Heart left ventricle (tissue), 16 donors: Measurements from ENCODE around the gene RTN1. TPM values are rescaled to one million over a fixed set of nuclear protein-coding genes. Genes with fewer than 3 reads are reported as not detected.

Experiments used
- ATAC-seq, 4 donors: fragments of 200-7000 bp; cut with Tn5 transposase; one replicate each; pipeline ENCODE4 v1.9.1; 2020 to 2022; ENCODE audit warnings: moderate library complexity in 4 of 4, mild to moderate bottlenecking in 3 of 4, moderate number of reproducible peaks in 1 of 4
- DNase-seq, 5 donors: peaks; one replicate each; pipeline ENCODE4 v3.0.0-alpha.2; 2020
- H3K27ac ChIP-seq, 12 donors: fragments of 200-600 bp; sonication (generic) in 4 of 12; one replicate each; pipeline versions ENCODE4 v1.5.0 to v1.8.0; 2016 to 2022; ENCODE audit warnings: mild to moderate bottlenecking in 2 of 12
- H3K27me3 ChIP-seq, 9 donors: fragments of 200-600 bp; sonication (generic) in 2 of 9; one replicate each; pipeline versions ENCODE4 v1.5.1 to v1.8.0; 2016 to 2022; ENCODE audit warnings: mild to moderate bottlenecking in 3 of 9
- H3K36me3 ChIP-seq, 9 donors: fragments of 200-600 bp; sonication (generic) in 2 of 9; one replicate each; pipeline versions ENCODE4 v1.5.0 to v1.8.0; 2018 to 2022; ENCODE audit warnings: mild to moderate bottlenecking in 2 of 9
- H3K4me1 ChIP-seq, 12 donors: fragments of 200-600 bp; sonication (generic) in 4 of 12; one replicate each; pipeline versions ENCODE4 v1.5.0 to v1.8.0; 2016 to 2022; ENCODE audit warnings: mild to moderate bottlenecking in 3 of 12
- H3K4me3 ChIP-seq, 12 donors: fragments of 200-600 bp; sonication (generic) in 4 of 12; one replicate each; pipeline versions ENCODE4 v1.5.0 to v1.8.0; 2017 to 2022; ENCODE audit warnings: mild to moderate bottlenecking in 9 of 12, moderate library complexity in 4 of 12
- H3K9me3 ChIP-seq, 12 donors: fragments of 200-600 bp; sonication (generic) in 4 of 12; one replicate each; pipeline versions ENCODE4 v1.5.0 to v1.8.0; 2016 to 2022; ENCODE audit warnings: mild to moderate bottlenecking in 1 of 12
- CTCF ChIP-seq, 12 donors: fragments of 200-600 bp; sonication (generic) in 4 of 12; IDR thresholded peaks; one replicate each; pipeline versions ENCODE4 v1.5.0 to v1.8.0; 2018 to 2022; ENCODE audit warnings: antibody characterized with exemption in 12 of 12, mild to moderate bottlenecking in 5 of 12
- POLR2A ChIP-seq, 2 donors: fragments of 450-650 bp; IDR thresholded peaks; one replicate each; pipeline ENCODE4 v1.6.1; 2017; ENCODE audit warnings: antibody characterized with exemption in 2 of 2, mild to moderate bottlenecking in 2 of 2, moderate library complexity in 2 of 2
- WGBS, 4 donors: extraction: QIAGEN DNeasy Blood & Tissue Kit in 2 of 4; methylation state at CpG; one replicate each; pipeline versions ENCODE4 v1.1.5 to v1.1.7; 2013 to 2018; 5-methylcytosine and 5-hydroxymethylcytosine counted together
- intact Hi-C, 10 donors: fragments of 100-400 bp; cut with DNase I; formaldehyde crosslinking; loops; one replicate each; pipeline versions ENCODE4 v1.11.1 to v1.14.2; 2022
- polyA plus RNA-seq, 2 donors: library from polyadenylated mRNA; stranded (reverse); fragments of 200-250 nt; gene quantifications; one replicate each; pipeline ENCODE4 v1.2.3, GENCODE V29; 2013
- total RNA-seq, 9 donors: library from RNA; depleted of rRNA in 2 of 9; stranded (reverse); fragments of >200 nt in 2 of 9; fragmentation: NEBNext Ultra II Directional in 3 of 9; extraction: Animal tissue kit (Norgen Biotek cat#: 25700) in 3 of 9; gene quantifications; one replicate each; pipeline versions ENCODE4 v1.1.0 to v1.2.4, GENCODE V29; 2016 to 2023
- donor health status: ischemic (EF 13 %, LVEDD 7.1; RV severe dilation, severe dysfunction).
- donor health status: healthy with polysubstance abuse.
- donor health status: DM: no; HTN: yes; CAD: no.
- donor health status: DM: no; HTN: no; CAD: no.
- donor health status: ischemic (EF 25% LVEDD 6.9; RV normal size, moderate dysfunction).
- donor health status: ischemic (EF 25% LVEDD 5.7; RV mildly dilated, moderate dysfunction).
- donor health status: healthy.
- donor health status: DM: yes; HTN: yes; CAD: no.
- donor health status: ischemic (EF 35%, LVEDD 5.7; RV mildly dilated, moderate dysfunction).
- donor health status: nonischemic (EF 11% LVEDD 7.7; RV severe dilation, severe dysfunction).
- donor health status: DM: yes; HTN: yes; CAD: no.
- donor health status: PGD.
- donor health status: ischemic (EF 29% LVEDD 5.4; RV normal size, mild dysfunction).
- donor health status: nonischemic (EF 23%, LVEDD 6.1; RV moderate dilation, normal function).

Gene RTN1
- total and polyA plus RNA-seq, 11 donors: 0.15 to 8.4 (median 0.90) TPM

DNA sequence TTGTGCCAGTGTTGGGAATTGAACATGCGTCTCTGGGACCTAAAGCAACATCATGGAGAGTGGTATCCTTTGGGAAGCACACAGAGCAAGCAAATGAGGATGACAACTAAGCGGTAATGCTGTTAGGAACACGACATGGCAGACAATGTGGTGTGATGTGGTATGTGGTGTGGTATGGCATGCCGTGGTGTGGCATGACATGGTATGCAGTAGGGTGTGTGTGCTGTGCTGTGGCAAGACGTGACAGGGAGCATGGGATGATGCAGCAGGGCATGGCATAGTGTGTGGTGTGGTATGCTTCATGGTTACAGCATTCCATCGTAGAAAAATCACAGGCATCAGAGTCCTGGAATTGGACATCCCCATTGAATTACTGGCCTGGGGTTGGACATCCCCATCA is 108.7 kb downstream of the RTN1 start:
- intact Hi-C loops: no loop called here
- Histone ChIP-seq H3K4me3 (no peak overlapping the region), H3K27me3 (peaks cover 0 to 2% (median 0%) of the 10 kb centered on the region in 9 donors), H3K9me3 (no peaks in the 10 kb centered on the region), H3K27ac (no peak overlapping the region), H3K36me3 (no peaks in the 10 kb centered on the region), H3K4me1 (no peaks in the 10 kb centered on the region)
- no peak for DNase-seq
- TF ChIP-seq POLR2A (IDR thresholded peaks at IDR 0.05) (no peak), CTCF (IDR thresholded peaks at IDR 0.05) (no peak)
- WGBS, 4 donors: 78 to 92% (median 88%) methylated on average over 6 of the region's 6 CpGs
- no peak for ATAC-seq

DNA sequence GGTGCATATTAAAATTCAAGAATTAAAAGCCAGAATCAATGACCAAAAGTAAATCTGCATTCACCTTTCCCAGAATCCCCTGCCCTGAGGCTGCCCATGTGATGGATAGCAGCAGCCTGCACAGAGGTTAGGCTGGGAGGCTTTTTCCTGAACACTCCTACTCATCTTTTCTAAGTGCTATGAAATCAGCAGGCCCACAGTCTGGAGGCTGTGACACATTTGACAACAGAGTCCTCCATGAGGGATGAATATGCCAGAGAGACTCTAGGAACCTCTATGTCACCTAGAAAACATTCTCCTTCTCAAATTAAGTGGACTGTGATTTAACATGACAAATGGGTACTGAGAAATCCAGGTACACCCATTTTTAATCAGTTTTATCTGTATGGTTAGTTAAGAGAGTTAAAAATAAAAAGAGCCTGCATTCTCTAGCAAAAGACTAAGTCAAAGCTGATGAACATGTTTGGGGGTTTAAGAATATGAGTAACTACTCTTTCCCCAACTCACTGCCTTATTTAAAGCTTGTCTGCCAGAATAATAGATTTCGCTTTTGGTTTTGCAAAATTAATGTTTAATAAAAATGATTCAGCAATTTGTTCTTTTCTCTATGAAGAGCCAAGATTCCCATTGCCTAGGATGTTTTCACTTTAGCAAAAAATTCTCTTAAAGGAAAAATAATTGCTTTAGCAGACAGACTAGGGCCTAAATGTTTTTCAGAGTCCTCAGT is 115.0 kb downstream of the RTN1 start:
- Histone ChIP-seq H3K27me3 (peaks cover 0 to 2% (median 0%) of the 10 kb centered on the region in 9 donors), H3K9me3 (no peaks in the 10 kb centered on the region), H3K4me3 (no peak overlapping the region), H3K36me3 (no peaks in the 10 kb centered on the region), H3K4me1 (no peaks in the 10 kb centered on the region), H3K27ac (no peak overlapping the region)
- no peak for DNase-seq
- intact Hi-C loops: no loop called here
- ATAC-seq: no peak
- TF ChIP-seq CTCF (IDR thresholded peaks at IDR 0.05): no peak
- TF ChIP-seq POLR2A (IDR thresholded peaks at IDR 0.05): no peak
- whole genome bisulfite sequencing, 4 donors: 72 to 87% (median 79%) methylated on average over 1 of the region's 1 CpG

DNA sequence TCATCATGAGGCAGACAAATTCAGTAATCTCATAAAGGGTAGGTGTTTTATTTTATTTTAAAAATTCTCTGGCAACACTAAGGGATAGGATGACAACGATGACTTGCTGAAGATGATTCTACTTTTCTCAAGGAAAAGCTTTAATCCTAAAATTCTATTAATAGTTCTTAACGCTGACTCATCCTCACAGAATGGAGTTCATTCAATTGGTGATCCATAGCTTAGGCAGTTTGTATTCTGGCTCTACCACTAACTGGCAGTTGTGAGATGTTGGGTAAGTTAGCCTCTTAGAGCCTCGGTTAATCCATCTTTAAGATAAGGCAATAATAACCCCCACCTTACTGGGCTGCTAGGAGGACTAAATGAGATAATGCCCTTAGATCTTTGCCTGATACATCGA is 116.3 kb downstream of the RTN1 start:
- 69 to 75% (median 72%) methylated on average over 4 of the region's 4 CpGs for WGBS, 4 donors
- ATAC-seq: no peak
- intact Hi-C loops: no loop called here

DNA sequence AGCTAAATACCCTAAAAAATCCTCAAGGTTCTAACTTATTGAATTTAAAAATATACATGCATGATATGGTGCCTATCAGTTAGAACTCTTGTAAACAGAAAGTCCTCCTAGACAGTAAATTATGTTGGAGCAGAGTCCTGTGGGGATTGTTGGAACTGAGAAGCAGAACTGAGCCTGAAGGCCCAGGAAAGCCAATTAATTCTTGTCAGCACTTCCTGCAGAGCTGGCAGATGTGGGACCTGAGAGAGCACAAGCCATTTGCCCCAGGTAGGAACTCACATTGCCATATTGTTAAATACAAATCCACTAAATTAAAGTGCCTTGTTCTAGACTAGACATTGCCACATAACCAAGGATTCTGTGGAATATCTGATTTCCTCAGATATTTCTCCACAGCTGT is 117.1 kb downstream of the RTN1 start:
- ATAC-seq: no peak
- Histone ChIP-seq H3K4me3 (no peak overlapping the region), H3K4me1 (no peaks in the 10 kb centered on the region), H3K9me3 (no peaks in the 10 kb centered on the region), H3K27me3 (no peaks in the 10 kb centered on the region), H3K27ac (no peak overlapping the region), H3K36me3 (no peaks in the 10 kb centered on the region)
- no peak for DNase-seq
- TF ChIP-seq POLR2A (IDR thresholded peaks at IDR 0.05): no peak
- no peak for TF ChIP-seq CTCF (IDR thresholded peaks at IDR 0.05)
- intact Hi-C loops: no loop called here

More for the DNA sequence above, 116.3 kb downstream of the RTN1 start:
- no peaks in the 10 kb centered on the region for H3K36me3 ChIP-seq
- no peak overlapping the region for H3K27ac ChIP-seq
- H3K4me1 ChIP-seq: no peaks in the 10 kb centered on the region
- DNase-seq: no peak
- TF ChIP-seq POLR2A (IDR thresholded peaks at IDR 0.05) (no peak), CTCF (IDR thresholded peaks at IDR 0.05) (no peak)
- no peak overlapping the region for H3K4me3 ChIP-seq
- H3K9me3 ChIP-seq: no peaks in the 10 kb centered on the region
- H3K27me3 ChIP-seq: no peaks in the 10 kb centered on the region
